HFF-Myc (cell line): Measurements from ENCODE around the gene SDF2L1.

ENCODE experiments used
- DNase-seq: peaks from one replicate; pipeline ENCODE4 v3.0.0-alpha.2; 2011; ENCODE audit warnings: low read depth; ENCODE audit errors: extremely low read depth
- H3K4me3 ChIP-seq: replicated peaks from 2 replicates; pipeline ENCODE4 v1.5.1; 2011; ENCODE audit warnings: low read depth, mild to moderate bottlenecking, control low read depth, low read length
- CTCF ChIP-seq: IDR thresholded peaks from 2 replicates; pipeline ENCODE4 v1.5.1; 2012; ENCODE audit warnings: mild to moderate bottlenecking, low read depth, low read length, control low read depth; ENCODE audit errors: missing control alignments

Gene SDF2L1

GRCh38 chr22:21650823-21651520, 8.9 kb downstream of the SDF2L1 start:
- TF ChIP-seq CTCF = no peak
- no peak for DNase-seq
- H3K4me3 ChIP-seq = peak overlapping the region; percentile 82

GRCh38 chr22:21651521-21652009, 9.5 kb downstream of the SDF2L1 start:
- peak overlapping the region; percentile 82 for H3K4me3 ChIP-seq
- TF ChIP-seq CTCF = no peak
- no peak for DNase-seq

- no peak for TF ChIP-seq CTCF
- peak overlapping the region; percentile 82 for H3K4me3 ChIP-seq
- peak; percentile 51 for DNase-seq
Observed at GRCh38 chr22:21652010-21652546, 10.0 kb downstream of the SDF2L1 start.

GRCh38 chr22:21652547-21653545, 10.7 kb downstream of the SDF2L1 start:
- TF ChIP-seq CTCF = peak; percentile 4
- no peak for DNase-seq
- H3K4me3 ChIP-seq = peak overlapping the region; percentile 82

GRCh38 chr22:21657020-21657359, 14.9 kb downstream of the SDF2L1 start:
- TF ChIP-seq CTCF = no peak
- DNase-seq = no peak
- H3K4me3 ChIP-seq = peak overlapping the region; percentile 45

GRCh38 chr22:21657360-21658032, 15.4 kb downstream of the SDF2L1 start:
- TF ChIP-seq CTCF = no peak
- DNase-seq = no peak
- peak overlapping the region; percentile 45 for H3K4me3 ChIP-seq
